Measurements from ENCODE around the gene RTP3.
"Not testable (repeated sequence)": the region's sequence is repeated elsewhere in the genome, so short reads cannot be mapped to it uniquely, and the experiment has no call there.

Gene RTP3

DNA sequence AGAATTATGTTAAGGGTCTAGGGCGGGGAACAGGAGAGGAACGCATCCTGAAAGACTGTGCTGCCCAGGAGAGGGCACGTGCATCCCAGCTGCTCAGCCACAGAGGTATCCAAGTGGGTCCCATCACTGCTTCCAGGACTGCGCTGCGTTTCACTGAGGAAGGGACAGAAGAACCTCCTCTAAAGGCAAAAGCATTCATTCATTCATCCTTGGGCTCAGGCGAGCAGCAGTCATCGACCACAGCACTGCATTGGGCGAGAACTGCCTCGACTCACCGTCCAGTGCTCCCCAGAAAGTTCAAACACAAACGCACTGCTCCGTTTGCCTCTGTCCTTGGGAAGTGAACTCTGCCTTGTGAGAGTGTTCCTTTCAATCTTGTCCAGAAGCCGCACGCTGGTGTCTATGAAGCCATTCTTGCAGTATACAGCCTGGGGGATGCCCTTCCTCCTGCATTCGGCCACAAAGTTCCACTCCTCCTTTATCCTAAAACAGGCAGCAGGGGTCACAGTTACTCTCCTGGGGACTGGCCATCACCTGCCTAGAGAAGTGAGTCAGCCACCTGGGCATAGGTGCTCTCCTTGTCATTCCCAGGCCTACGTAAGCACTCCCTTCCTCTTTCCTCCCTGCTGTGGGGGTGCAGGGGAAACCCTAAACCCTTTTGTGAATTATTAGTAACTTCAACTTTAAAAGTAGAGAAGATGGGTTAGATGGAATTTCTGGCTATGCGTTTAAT, 47.2 kb downstream of the RTP3 start:
- H3K4me3 ChIP-seq (ENCODE audit: low read depth, low read length) = no peak overlapping the region

DNA sequence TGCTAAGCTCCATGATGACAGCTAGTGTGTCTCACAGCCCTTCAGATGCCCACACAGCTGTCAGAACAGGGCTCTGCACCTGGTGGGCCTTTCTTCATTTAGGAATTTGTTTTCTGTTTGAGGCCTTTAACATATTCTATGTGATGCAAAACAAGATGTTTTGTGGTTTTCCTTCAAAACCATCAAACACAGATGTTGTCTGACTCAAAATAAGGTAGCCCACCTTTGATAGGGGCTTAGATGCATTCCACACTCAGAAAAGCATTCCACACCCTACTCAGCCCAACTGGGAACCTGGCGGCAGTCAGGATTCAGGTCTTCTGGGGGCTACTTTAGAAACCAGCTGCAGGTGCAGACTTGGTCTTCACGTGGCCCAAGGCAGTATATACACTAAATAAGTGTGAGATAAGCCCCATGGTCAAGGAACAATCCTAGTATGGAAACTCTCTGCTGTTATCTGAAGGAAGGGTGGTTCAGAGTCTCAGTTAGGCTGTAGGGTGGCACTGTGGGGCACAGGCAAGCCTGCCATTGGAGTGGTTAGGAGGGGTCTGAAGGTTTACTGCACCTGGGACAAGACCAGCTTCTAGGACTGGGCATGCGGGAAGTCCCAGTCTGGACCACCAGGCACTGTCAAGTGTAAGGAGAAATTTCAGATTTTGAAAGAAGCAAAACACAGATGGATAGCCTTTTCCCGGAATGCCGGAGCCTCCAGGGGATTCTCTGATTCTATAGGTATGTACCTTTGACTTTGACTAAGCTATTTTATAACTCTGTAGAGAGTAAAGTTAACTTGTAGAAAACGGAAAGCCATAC, 48.2 kb downstream of the RTP3 start:
- no peak overlapping the region for H3K4me3 ChIP-seq (ENCODE audit: low read depth, low read length)

DNA sequence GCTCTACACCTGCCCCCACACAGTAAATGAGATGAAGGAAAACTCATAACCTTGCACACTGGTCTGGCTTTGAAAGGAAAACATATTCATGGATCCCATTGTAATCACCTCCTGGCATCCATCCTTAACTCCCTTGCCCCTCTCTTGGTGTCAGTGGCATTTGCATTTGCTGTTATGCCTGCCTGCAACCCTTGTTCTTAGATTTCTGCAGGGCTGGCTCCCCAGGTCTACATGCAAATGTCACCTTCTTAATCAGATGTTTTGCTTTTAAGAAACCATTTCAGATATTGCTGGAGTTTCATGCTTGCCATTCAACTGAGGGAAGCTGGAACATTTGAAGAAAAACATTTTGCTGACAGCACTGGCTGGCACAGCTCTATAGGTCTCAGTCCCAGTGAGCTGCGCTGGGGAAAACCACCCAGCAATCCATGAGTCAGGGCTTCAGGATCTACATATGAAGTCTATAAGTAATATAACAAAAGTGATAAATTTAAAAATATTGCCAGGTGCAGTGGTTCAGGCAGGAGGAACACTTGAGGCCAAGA, 49.2 kb downstream of the RTP3 start:
- H3K4me3 ChIP-seq (ENCODE audit: low read depth, low read length) = no peak overlapping the region

DNA sequence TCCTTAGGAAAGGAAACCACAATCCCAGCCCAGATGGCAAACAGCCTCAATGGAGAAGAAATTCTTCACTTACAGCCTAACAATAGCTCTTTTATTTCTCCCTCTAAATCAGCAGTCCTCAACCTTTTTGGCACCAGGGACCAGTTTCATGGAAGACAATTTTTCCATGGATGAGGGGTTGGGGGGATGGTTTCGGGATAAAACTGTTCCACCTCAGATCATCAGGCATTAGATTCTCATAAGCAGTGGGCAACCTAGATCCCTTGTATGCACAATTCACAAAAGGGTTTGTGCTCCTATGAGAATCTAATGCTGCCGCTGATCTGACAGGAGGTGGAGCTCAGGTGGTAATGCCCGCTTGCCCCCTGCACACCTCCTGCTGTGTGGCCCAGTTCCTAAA, 50.8 kb downstream of the RTP3 start:
- H3K4me3 ChIP-seq (ENCODE audit: low read depth, low read length) = not testable (repeated sequence)

GRCh38 chr3:46549408-46549904, 51.7 kb downstream of the RTP3 start:
- H3K4me3 ChIP-seq (ENCODE audit: low read depth, low read length) = no peak overlapping the region

DNA sequence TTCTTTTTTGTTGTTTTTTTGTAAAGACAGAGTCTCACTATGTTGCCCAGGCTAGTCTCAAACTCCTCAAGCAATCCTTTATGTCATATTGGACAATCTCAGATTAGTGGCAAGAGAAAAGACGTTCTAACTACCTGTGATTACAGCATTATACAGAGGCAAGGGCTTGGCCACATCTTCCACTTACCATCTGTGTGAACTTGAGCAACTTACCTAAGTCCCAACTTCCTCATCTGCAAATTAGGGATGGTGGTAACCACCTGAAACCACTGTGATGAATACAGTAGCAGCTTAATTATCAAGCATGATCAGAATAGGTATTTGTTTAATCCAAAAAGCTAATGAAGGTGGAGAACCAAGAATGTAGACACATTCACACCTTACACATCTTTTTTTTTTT, 52.2 kb downstream of the RTP3 start:
- H3K4me3 ChIP-seq (ENCODE audit: low read depth, low read length) = no peak overlapping the region
